Fibroblast of skin of left biceps (primary cell): ENCODE measurements around the gene ZNF385C.
A peak's percentile ranks its signal among the peaks of the same experiment; 100 is the strongest.
"Not testable (repeated sequence)": the region's sequence is repeated elsewhere in the genome, so short reads cannot be mapped to it uniquely, and the experiment has no call there.

ENCODE experiments used
- DNase-seq, 2 experiments: peaks; one replicate each; pipeline ENCODE4 v3.0.0-alpha.2; 2013; ENCODE audit warnings: low read depth in 2 of 2

The ZNF385C gene

DNA sequence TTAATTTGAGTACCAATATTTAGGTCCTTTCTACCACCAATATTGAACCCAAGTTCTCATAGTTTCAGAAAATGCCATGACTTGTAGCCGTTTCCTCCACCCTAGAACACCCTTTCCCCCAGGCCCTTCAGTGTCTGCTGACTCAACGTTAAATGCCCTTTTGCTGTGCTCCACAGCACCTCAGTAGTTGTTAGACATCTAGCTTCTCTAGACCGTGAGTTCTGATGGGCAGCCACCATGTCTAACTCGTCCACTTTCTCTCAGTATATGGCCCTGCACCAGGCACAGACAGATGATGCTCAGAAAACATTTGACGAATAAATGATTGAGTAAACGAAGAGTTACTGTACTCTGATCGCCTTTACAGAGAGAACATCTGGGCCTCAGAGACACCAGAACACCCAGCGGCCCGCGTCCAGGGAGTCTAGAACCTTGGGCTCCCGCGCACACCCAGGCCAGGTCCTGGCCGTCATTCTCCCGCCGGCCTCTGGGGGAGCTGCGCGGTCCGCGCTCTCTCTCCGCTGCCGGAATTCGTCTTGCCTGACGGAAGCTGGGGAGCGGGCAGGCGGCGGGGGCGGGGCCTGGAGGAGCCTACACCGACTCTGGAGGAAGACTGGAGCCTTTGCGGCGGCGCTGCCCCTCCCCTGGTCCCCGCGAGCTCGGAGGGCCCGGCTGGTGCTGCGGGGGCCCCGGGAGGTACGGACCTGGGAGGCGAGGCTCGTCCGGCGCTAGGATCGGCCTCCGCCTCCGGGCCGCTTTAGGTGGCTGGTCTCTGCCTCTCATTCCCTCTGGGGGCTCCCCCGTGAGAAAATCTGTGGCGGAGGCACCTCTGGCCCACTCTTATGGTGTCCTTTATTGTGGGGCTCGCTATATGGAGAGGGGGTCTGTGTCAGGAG lies 78.5 kb downstream of the ZNF385C start, which contains the start of gene NKIRAS2:
Gene NKIRAS2, plus strand, starts transcription at position 582 of the 896 bp plus-strand sequence. CDS start 1,488 bp downstream, outside the sequence.
- DNase-seq = peak; percentile 66 to 68

- DNase-seq = no peak
Measured at GRCh38 chr17:42018988-42019387, 79.3 kb downstream of the ZNF385C start.

DNA sequence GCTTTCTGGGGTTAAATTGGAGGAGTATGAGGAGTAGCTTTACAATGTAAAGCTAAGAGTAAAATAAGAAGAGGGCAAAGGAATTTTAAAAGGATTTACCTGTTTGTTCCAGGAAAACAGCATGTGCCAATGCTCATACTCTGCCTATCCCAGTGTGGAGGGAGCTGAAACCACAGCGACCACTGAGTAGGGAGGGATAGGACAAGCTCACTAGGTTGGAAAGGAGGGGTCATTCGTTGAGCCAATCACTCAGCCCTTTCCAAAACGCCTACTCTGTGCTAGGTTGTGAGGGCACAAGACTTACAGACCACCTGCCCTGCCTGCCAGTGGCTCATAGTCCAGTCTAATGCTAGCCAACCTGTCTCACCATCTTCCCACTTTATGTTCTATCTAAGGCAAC lies 79.9 kb downstream of the ZNF385C start:
- no peak for DNase-seq

- no peak for DNase-seq
Measured at GRCh38 chr17:42017866-42018200, 80.4 kb downstream of the ZNF385C start.

GRCh38 chr17:42016941-42017865 lies 81.1 kb downstream of the ZNF385C start, which contains the start of gene DNAJC7:
Gene DNAJC7 (minus strand): TSS chr17:42017439. CDS start chr17:42017416, 23 bp downstream.
- peak; percentile 70 to 79 for DNase-seq

- no peak for DNase-seq
Measured at GRCh38 chr17:42016411-42016831, 81.9 kb downstream of the ZNF385C start.

- not testable (repeated sequence) for DNase-seq
Measured at GRCh38 chr17:42013740-42014139, 84.5 kb downstream of the ZNF385C start.

DNA sequence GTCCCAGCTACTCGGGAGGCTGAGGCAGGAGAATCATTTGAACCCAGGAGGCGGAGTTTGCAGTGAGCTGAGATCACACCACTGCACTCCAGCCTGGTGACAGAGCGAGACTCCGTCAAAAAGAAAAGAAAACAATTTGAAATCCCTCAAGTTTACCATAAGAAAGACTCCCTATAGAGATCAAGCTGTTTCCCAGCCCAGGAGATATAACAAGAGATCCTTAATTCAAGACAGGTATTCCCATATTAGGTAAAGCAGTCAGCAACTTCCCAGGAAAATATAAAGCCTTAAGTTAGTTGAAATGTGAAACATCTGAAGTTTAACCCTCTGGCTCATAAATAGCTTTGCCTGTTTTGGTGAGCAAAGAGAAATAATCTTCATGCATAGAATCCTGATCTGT lies 85.9 kb downstream of the ZNF385C start:
- not testable (repeated sequence) for DNase-seq

GRCh38 chr17:42010898-42011516 lies 87.3 kb downstream of the ZNF385C start:
- no peak for DNase-seq

- DNase-seq = not testable (repeated sequence)
Measured at GRCh38 chr17:42010266-42010680, 88.0 kb downstream of the ZNF385C start.

- DNase-seq = no peak
Measured at GRCh38 chr17:42009170-42009569, 89.1 kb downstream of the ZNF385C start.

- DNase-seq = peak in 1 of 2 experiments; percentile 25
Measured at GRCh38 chr17:42005166-42005565, 93.1 kb downstream of the ZNF385C start.

GRCh38 chr17:42002792-42003301 lies 95.4 kb downstream of the ZNF385C start:
- no peak for DNase-seq

- DNase-seq = no peak
Measured at GRCh38 chr17:42002175-42002791, 96.0 kb downstream of the ZNF385C start.

GRCh38 chr17:42001729-42002128 lies 96.5 kb downstream of the ZNF385C start:
- DNase-seq = no peak

- no peak for DNase-seq
Measured at GRCh38 chr17:42000413-42001133, 97.7 kb downstream of the ZNF385C start.

GRCh38 chr17:41998497-41998896 lies 99.8 kb downstream of the ZNF385C start:
- DNase-seq = no peak

DNA sequence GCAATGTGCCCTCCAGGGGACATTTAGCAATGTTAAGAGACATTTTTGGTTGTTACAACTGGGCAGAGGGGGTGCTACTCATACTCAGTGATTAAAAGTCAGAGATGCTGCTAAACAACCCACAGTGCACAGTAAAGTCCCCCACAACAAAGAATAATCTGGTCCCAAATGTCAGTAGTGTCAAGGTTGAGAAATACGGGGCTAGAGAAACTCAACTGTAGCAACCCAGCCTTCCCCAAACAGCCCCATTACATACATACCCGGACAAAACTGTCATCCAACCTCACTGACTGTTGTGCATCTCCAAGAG lies 101.5 kb downstream of the ZNF385C start:
- no peak for DNase-seq

- DNase-seq = no peak
Measured at GRCh38 chr17:41992576-41992975, 105.7 kb downstream of the ZNF385C start.

DNA sequence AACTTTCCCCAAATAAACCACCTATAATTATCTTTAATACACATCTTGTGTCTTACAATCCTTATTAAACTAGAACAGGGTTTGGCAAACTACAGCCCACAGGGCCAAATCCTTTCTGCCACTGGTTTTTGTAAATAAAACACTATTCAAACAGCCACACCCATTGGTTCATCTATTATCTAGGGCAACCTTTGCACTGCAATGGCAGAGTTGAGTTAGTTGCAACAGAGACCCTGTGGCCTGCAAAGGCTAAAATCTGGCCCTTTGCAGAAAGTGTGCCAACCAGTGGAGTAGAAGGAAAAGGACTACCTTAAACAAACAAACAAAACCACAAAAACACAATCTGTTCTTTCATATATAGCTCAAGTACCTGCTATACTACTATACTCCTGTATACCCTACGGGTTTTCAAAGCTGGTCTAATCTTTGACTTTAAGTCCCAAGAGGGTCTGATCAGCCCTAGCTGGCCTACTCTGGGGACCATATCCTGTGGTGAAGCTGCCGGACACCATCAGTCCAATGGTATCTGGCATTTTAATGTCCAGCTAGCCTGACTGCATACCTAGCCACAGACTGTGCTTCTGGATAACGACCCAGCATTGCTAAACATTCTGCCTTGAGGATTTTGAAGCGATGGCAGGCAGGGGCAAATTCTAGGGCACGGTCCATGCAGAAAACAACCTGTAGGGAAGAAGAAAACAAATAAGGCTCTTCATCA lies 108.4 kb downstream of the ZNF385C start:
- no peak for DNase-seq
